A673 (cell line): ENCODE results near the gene NAP1L5.

Experiments
- EZH2 ChIP-seq: fragments of 200-600 bp; sonication (generic); IDR thresholded peaks from 2 replicates; pipeline ENCODE4 v1.6.1; 2017; ENCODE audit warnings: borderline replicate concordance, low read depth, mild to moderate bottlenecking, mixed read lengths, antibody characterized with exemption, low read length; ENCODE audit not compliant: poor library complexity, severe bottlenecking
- TF ChIP-seq, protein P1 (sequence below): fragments of 300-800, 200-600 bp; sonication (generic); conservative IDR thresholded peaks from 2 replicates; pipeline ENCODE4 v1.5.1; 2017; ENCODE audit warnings: low read depth, mild to moderate bottlenecking, antibody characterized with exemption, low read length, moderate library complexity, mixed read lengths

DNA sequence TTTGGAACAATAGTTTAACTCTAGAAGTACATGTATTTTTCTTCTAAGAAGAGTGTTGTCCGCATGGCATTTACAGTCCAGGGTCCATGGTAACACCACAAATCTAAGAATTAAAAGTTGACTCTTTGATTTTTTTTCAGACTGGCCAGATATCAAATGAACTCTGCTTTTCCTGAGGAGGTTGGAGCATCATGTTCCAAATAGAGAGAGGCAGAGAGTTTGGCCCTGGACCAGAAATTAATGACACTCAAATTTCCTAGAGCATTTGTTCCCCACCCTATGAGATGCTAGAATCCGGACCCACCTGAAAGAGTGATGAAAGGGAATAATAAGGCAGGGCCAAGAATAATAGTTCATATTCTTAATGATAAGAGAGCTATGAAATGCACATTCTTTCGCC is 47.0 kb upstream of the NAP1L5 start:
- TF ChIP-seq, protein P1, sequence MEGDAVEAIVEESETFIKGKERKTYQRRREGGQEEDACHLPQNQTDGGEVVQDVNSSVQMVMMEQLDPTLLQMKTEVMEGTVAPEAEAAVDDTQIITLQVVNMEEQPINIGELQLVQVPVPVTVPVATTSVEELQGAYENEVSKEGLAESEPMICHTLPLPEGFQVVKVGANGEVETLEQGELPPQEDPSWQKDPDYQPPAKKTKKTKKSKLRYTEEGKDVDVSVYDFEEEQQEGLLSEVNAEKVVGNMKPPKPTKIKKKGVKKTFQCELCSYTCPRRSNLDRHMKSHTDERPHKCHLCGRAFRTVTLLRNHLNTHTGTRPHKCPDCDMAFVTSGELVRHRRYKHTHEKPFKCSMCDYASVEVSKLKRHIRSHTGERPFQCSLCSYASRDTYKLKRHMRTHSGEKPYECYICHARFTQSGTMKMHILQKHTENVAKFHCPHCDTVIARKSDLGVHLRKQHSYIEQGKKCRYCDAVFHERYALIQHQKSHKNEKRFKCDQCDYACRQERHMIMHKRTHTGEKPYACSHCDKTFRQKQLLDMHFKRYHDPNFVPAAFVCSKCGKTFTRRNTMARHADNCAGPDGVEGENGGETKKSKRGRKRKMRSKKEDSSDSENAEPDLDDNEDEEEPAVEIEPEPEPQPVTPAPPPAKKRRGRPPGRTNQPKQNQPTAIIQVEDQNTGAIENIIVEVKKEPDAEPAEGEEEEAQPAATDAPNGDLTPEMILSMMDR: no peak
- TF ChIP-seq EZH2: no peak
